HG03095 (cell line): ENCODE results near the gene HIGD2A.

Experiments
- ATAC-seq: cut with Tn5 transposase; IDR thresholded peaks from one replicate; pipeline ENCODE4 v1.9.1; 2021; ENCODE audit warnings: moderate library complexity; ENCODE audit not compliant: unreplicated experiment

HIGD2A gene

GRCh38 chr5:176415240-176415951 lies 26.8 kb downstream of the HIGD2A start:
- ATAC-seq, result no peak

- peak; percentile 91 for ATAC-seq
These were observed 27.7 kb downstream of the HIGD2A start, which contains the start of gene CLTB for GRCh38 chr5:176415952-176416924. Gene CLTB (minus strand): TSS chr5:176416539. CDS start chr5:176416363, 176 bp downstream.

- no peak for ATAC-seq
These were observed 28.4 kb downstream of the HIGD2A start for GRCh38 chr5:176416965-176417364.

GRCh38 chr5:176418251-176418650 lies 29.7 kb downstream of the HIGD2A start:
- no peak for ATAC-seq

- no peak for ATAC-seq
These were observed 31.5 kb downstream of the HIGD2A start for GRCh38 chr5:176420086-176420485.

- ATAC-seq, result no peak
These were observed 32.5 kb downstream of the HIGD2A start for GRCh38 chr5:176420972-176421544.

- no peak for ATAC-seq
These were observed 35.6 kb downstream of the HIGD2A start for GRCh38 chr5:176424181-176424580.

- ATAC-seq, result no peak
These were observed 36.6 kb downstream of the HIGD2A start for GRCh38 chr5:176425138-176425537.

- no peak for ATAC-seq
These were observed 37.2 kb downstream of the HIGD2A start for GRCh38 chr5:176425791-176426190.

GRCh38 chr5:176426876-176427275 lies 38.3 kb downstream of the HIGD2A start:
- no peak for ATAC-seq

- no peak for ATAC-seq
These were observed 39.4 kb downstream of the HIGD2A start for GRCh38 chr5:176427971-176428370.

GRCh38 chr5:176429972-176430371 lies 41.4 kb downstream of the HIGD2A start:
- ATAC-seq, result no peak

GRCh38 chr5:176432707-176433106 lies 44.2 kb downstream of the HIGD2A start:
- ATAC-seq, result no peak

GRCh38 chr5:176436656-176437055 lies 48.1 kb downstream of the HIGD2A start:
- ATAC-seq, result no peak

- ATAC-seq, result no peak
These were observed 50.6 kb downstream of the HIGD2A start for GRCh38 chr5:176438959-176439757.
